Large intestine (tissue), 3 donors: ENCODE results near the gene STON2. TPM values are rescaled to one million over a fixed set of nuclear protein-coding genes. Genes with fewer than 3 reads are reported as not detected.

Experiments used
- DNase-seq, 2 donors: peaks; one replicate each; pipeline versions ENCODE4 v3.0.0 to v3.0.0-alpha.2; 2013
- H3K27ac ChIP-seq: one replicate; pipeline ENCODE4 v1.5.1; 2013; ENCODE audit warnings: low read length
- H3K27me3 ChIP-seq: 2 replicates; pipeline ENCODE4 v1.6.1; 2013; ENCODE audit warnings: low read length; ENCODE audit not compliant: control insufficient read depth, insufficient read depth
- H3K36me3 ChIP-seq: 2 replicates; pipeline ENCODE4 v1.6.1; 2013; ENCODE audit warnings: low read length; ENCODE audit not compliant: control insufficient read depth, insufficient read depth
- H3K4me1 ChIP-seq: one replicate; pipeline ENCODE4 v1.6.1; 2013; ENCODE audit warnings: low read length; ENCODE audit not compliant: control insufficient read depth, insufficient read depth
- H3K4me3 ChIP-seq: one replicate; pipeline ENCODE4 v1.5.1; 2013; ENCODE audit warnings: low read length
- H3K9me3 ChIP-seq: one replicate; pipeline ENCODE4 v1.6.1; 2013; ENCODE audit warnings: mild to moderate bottlenecking, low read depth, low read length, moderate library complexity; ENCODE audit not compliant: control insufficient read depth
- WGBS: methylation state at CpG from one replicate; pipeline ENCODE4 v1.1.5; 2013; ENCODE audit warnings: low lambda C conversion rate; ENCODE audit not compliant: insufficient coverage; 5-methylcytosine and 5-hydroxymethylcytosine counted together
- polyA plus RNA-seq: library from polyadenylated mRNA; unstranded; fragments of 120-200 nt; gene quantifications from one replicate; pipeline ENCODE4 v1.2.1, GENCODE V29; 2013

STON2 gene
- polyA plus RNA-seq, 1 donor, result 14.6 TPM

- Histone ChIP-seq H3K27me3 (no peaks in the 10 kb centered on the region), H3K9me3 (peaks cover 6% of the 10 kb centered on the region), H3K27ac (no peak overlapping the region), H3K4me3 (no peak overlapping the region), H3K36me3 (no peaks in the 10 kb centered on the region), H3K4me1 (no peaks in the 10 kb centered on the region)
- DNase-seq, result no peak
- WGBS, result 60% methylated on average over 1 of the region's 2 CpGs
Measured at GRCh38 chr14:81352413-81352812, 47.7 kb downstream of the STON2 start.

- no peak overlapping the region for H3K4me3 ChIP-seq
- H3K9me3 ChIP-seq, result peaks cover 6% of the 10 kb centered on the region
- H3K36me3 ChIP-seq, result no peaks in the 10 kb centered on the region
- no peak overlapping the region for H3K27ac ChIP-seq
- no peaks in the 10 kb centered on the region for H3K4me1 ChIP-seq
- DNase-seq, result no peak
- no peaks in the 10 kb centered on the region for H3K27me3 ChIP-seq
Measured at GRCh38 chr14:81351205-81351604, 48.9 kb downstream of the STON2 start.

DNA sequence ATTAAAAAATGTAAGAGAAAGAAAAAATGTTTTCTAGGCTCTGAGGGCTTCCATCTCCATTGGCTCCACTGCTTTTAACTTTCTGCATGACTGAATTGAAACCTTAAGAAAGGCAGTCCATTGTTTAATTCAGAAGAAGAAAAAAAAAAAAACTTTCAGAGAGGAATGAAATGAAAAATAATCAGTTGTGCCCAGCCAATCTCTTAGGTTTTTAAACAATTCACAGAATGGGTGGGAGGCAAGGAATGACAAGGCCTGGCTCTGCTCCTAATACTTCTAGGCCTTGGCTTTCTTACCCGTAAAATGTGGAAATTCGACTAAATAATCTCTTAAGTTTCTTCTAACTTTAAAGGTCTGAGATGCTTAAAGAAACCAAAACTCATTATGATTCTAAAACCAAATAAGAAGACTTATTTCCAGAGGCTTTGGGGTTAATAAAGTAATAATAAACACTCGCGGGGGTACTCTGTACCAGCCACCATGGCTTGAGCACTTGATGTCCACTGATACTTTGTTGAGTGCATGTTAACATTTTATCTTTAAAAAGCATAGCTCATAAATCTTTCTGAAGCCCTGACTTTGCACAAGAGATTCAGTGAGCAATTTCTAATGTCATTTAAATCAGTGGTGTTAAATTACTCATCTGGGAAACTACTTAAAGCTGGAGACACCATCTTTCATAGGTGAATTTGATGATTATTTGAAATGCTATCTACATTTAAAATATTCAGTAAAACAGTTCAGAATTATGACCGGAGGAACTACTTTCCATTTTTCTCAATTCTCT is 49.6 kb downstream of the STON2 start:
- Histone ChIP-seq H3K27me3 (no peaks in the 10 kb centered on the region), H3K27ac (no peak overlapping the region), H3K4me1 (no peaks in the 10 kb centered on the region), H3K36me3 (no peaks in the 10 kb centered on the region), H3K9me3 (peaks cover 6% of the 10 kb centered on the region), H3K4me3 (no peak overlapping the region)
- 100% methylated on average over 1 of the region's 5 CpGs for WGBS
- no peak for DNase-seq

- H3K27me3 ChIP-seq, result no peaks in the 10 kb centered on the region
- no peaks in the 10 kb centered on the region for H3K36me3 ChIP-seq
- H3K4me1 ChIP-seq, result no peaks in the 10 kb centered on the region
- no peak overlapping the region for H3K27ac ChIP-seq
- no peak for DNase-seq
- no peak overlapping the region for H3K4me3 ChIP-seq
- no peaks in the 10 kb centered on the region for H3K9me3 ChIP-seq
- WGBS, result 100% methylated on average over 1 of the region's 2 CpGs
Measured at GRCh38 chr14:81348061-81348460, 52.1 kb downstream of the STON2 start.

- no peaks in the 10 kb centered on the region for H3K36me3 ChIP-seq
- no peaks in the 10 kb centered on the region for H3K9me3 ChIP-seq
- no peak overlapping the region for H3K27ac ChIP-seq
- WGBS, result no CpG with 5 or more reads among the region's 2 CpGs
- H3K4me3 ChIP-seq, result no peak overlapping the region
- DNase-seq, result no peak
- H3K27me3 ChIP-seq, result no peaks in the 10 kb centered on the region
- no peaks in the 10 kb centered on the region for H3K4me1 ChIP-seq
Measured at GRCh38 chr14:81345781-81346180, 54.3 kb downstream of the STON2 start.

DNA sequence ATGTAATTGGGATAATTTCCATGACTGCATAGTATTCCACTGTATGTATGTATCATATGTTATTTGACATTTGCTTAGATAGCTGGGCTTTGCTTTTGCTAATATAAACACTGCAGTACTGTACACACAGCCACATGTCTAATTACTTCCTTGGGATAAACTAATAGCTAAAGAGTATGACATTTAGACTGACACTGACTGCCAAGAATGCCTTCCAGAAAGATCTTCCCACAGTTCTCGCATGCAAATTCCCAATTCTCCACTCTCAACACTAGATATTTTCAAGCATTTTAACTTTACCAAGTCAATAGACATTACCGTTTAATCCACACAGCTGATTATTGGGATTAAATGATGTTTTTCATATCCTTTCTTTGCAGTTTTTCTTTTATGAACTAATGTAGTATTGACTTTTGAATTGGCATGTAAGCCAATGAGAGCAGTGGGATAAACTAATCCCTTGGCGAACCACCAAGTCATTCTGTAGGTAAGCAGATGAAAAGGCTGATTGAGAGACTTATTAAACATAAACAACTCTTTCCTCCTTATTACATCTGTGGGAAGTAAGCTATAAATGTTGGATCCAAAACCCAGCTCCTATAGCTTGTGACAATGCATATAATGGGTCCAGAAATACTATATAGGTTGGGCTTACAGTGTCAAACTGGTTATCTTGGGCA is 55.5 kb downstream of the STON2 start:
- no peak overlapping the region for H3K4me3 ChIP-seq
- WGBS, result 100% methylated on average over 1 of the region's 3 CpGs
- H3K9me3 ChIP-seq, result no peaks in the 10 kb centered on the region
- H3K27me3 ChIP-seq, result no peaks in the 10 kb centered on the region
- no peaks in the 10 kb centered on the region for H3K4me1 ChIP-seq
- no peak for DNase-seq
- H3K36me3 ChIP-seq, result no peaks in the 10 kb centered on the region
- no peak overlapping the region for H3K27ac ChIP-seq

- Histone ChIP-seq H3K27me3 (no peaks in the 10 kb centered on the region), H3K4me3 (no peak overlapping the region)
- WGBS, result 100% methylated on average over 1 of the region's 2 CpGs
Measured at GRCh38 chr14:81343701-81344100, 56.4 kb downstream of the STON2 start.

DNA sequence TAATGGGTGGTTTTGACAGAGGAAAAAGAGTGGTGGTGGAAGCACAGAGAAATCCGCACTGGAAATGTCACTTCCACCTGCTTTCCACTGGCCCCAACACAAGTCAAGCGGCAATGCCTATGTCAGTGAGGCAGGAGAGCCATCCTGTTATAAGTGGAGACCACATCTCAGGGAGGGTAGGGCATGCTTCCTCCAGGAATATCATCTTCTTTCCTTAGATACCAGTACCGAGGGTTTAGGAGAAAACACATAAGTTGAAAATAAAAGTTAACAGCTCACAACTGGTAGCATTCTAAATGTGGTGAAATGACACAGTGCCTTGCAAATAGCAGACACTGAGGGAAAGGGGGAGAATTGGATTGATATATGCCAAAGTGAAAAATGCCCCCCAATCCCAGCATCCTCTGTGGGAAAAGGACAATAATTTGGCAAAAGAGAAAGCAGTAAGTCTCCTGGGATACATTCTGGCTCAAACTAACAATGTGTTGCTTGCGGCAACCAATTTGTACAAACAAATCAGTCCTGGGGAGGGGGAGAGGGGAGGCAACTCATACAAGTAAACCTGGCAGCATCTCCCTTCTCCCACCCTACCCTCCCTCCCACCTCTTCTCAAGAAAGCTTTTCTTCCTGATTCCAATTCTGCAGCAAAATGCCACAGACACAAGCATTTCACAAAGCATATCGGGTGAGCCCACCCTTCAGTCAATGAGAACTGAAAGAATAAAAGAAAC is 57.1 kb downstream of the STON2 start:
- no peaks in the 10 kb centered on the region for H3K4me1 ChIP-seq
- no peaks in the 10 kb centered on the region for H3K9me3 ChIP-seq
- DNase-seq, result no peak
- H3K36me3 ChIP-seq, result no peaks in the 10 kb centered on the region
- no peak overlapping the region for H3K4me3 ChIP-seq
- no peak overlapping the region for H3K27ac ChIP-seq
- no CpG with 5 or more reads among the region's 5 CpGs for WGBS
- no peaks in the 10 kb centered on the region for H3K27me3 ChIP-seq

More at GRCh38 chr14:81343701-81344100, 56.4 kb downstream of the STON2 start:
- Histone ChIP-seq H3K9me3 (no peaks in the 10 kb centered on the region), H3K36me3 (no peaks in the 10 kb centered on the region), H3K4me1 (no peaks in the 10 kb centered on the region), H3K27ac (no peak overlapping the region)
- DNase-seq, result no peak

- Histone ChIP-seq H3K9me3 (no peaks in the 10 kb centered on the region), H3K36me3 (no peaks in the 10 kb centered on the region), H3K27ac (no peak overlapping the region), H3K27me3 (no peaks in the 10 kb centered on the region), H3K4me1 (no peaks in the 10 kb centered on the region), H3K4me3 (no peak overlapping the region)
- 93% methylated on average over 2 of the region's 3 CpGs for WGBS
- DNase-seq, result no peak
Measured at GRCh38 chr14:81341781-81342180, 58.3 kb downstream of the STON2 start.

- no CpG with 5 or more reads among the region's 2 CpGs for whole genome bisulfite sequencing
- Histone ChIP-seq H3K4me1 (no peaks in the 10 kb centered on the region), H3K9me3 (no peaks in the 10 kb centered on the region), H3K27ac (no peak overlapping the region), H3K4me3 (no peak overlapping the region), H3K36me3 (no peaks in the 10 kb centered on the region), H3K27me3 (no peaks in the 10 kb centered on the region)
- no peak for DNase-seq
Measured at GRCh38 chr14:81341370-81341769, 58.8 kb downstream of the STON2 start.
